Neural cell (in vitro differentiated cells): Measurements from ENCODE around the gene GAN.

ENCODE experiments used
- CTCF ChIP-seq: fragments of 450-650 bp; IDR thresholded peaks from 2 replicates; pipeline ENCODE4 v1.5.1; 2014; ENCODE audit warnings: antibody characterized with exemption, mild to moderate bottlenecking, moderate library complexity; ENCODE audit not compliant: poor library complexity, severe bottlenecking
- EP300 ChIP-seq: fragments of 450-650 bp; conservative IDR thresholded peaks from 2 replicates; pipeline ENCODE4 v1.6.1; 2014; ENCODE audit warnings: antibody characterized with exemption, mild to moderate bottlenecking, moderate library complexity; ENCODE audit not compliant: poor library complexity, severe bottlenecking
- EZH2 ChIP-seq: fragments of 200-600, 300-800 bp; shearing (Covaris generic), sonication (generic); IDR thresholded peaks from 2 replicates; pipeline ENCODE4 v1.6.1; 2014; ENCODE audit warnings: antibody characterized with exemption, low read length, borderline replicate concordance, mild to moderate bottlenecking; ENCODE audit not compliant: insufficient read depth, poor library complexity, severe bottlenecking
- MXI1 ChIP-seq: fragments of 450-650 bp; conservative IDR thresholded peaks from 2 replicates; pipeline ENCODE4 v1.6.1; 2014; ENCODE audit warnings: antibody characterized with exemption, mild to moderate bottlenecking; ENCODE audit not compliant: poor library complexity, severe bottlenecking
- POLR2AphosphoS5 ChIP-seq: IDR thresholded peaks from 2 replicates; pipeline ENCODE4 v1.6.1; 2012
- RAD21 ChIP-seq: fragments of 450-650 bp; conservative IDR thresholded peaks from 2 replicates; pipeline ENCODE4 v1.6.1; 2014; ENCODE audit warnings: antibody characterized with exemption, mild to moderate bottlenecking, moderate library complexity
- REST ChIP-seq: IDR thresholded peaks from 2 replicates; pipeline ENCODE4 v1.6.1; 2012; ENCODE audit warnings: borderline replicate concordance
- SMC3 ChIP-seq: fragments of 450-650 bp; conservative IDR thresholded peaks from 2 replicates; pipeline ENCODE4 v1.6.1; 2014; ENCODE audit warnings: antibody characterized with exemption, mild to moderate bottlenecking, moderate library complexity; ENCODE audit not compliant: poor library complexity

- no peak for TF ChIP-seq CTCF
- no peak for TF ChIP-seq EZH2
- no peak for TF ChIP-seq POLR2AphosphoS5
- TF ChIP-seq REST, result no peak
- no peak for TF ChIP-seq EP300
- TF ChIP-seq MXI1, result no peak
- TF ChIP-seq SMC3, result no peak
- TF ChIP-seq RAD21, result no peak
These were observed 53.1 kb downstream of the GAN start for GRCh38 chr16:81367821-81368220.
